ENCODE measurements around the gene HIF3A.
A peak's percentile ranks its signal among the peaks of the same experiment; 100 is the strongest.
"Not testable (repeated sequence)": the region's sequence is repeated elsewhere in the genome, so short reads cannot be mapped to it uniquely, and the experiment has no call there.

Gene HIF3A

DNA sequence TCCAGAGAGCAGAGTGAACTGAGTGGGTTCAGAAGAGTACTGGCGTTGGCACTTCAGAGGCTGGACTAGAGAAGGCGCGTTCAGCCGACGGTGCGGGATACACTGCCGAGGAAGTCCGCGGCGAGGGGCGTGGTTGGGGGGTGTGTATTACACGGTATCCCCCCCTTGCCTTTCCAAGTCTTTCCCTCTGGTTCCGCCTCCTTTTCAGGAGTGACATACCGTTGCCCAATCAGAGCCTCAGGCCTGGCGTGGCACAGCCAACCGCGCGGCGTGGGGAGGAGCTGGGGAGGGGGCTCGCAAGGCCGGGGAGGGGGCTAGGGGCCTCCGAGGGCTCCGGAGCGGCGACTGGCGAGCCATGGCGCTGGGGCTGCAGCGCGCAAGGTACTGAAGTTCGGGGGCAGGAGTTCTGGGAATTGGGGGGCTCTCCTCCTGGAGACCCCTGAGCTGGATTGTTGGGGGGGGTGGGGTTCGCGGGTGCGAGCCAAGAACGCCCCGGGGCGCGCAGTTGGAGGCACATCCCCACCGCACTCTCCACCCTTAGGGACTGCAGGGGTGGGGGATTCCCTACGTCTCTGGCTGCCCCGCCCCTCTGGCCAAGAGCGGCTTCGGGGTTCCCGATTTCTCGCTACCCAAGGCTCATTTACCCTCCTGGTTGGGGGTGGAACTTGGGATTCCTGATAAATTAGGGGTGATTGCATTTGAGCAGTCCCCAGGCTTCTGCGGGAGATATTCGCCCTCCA, at the start of gene HIF3A:
Gene HIF3A (plus strand): TSS at position 321 of the 740 bp plus-strand sequence. CDS start 35 bp downstream, at position 356.
- Histone ChIP-seq H3K4me3 (ENCODE audit: low read depth in 1 of 2, low read length in 2 of 2) (peak within 1 kb of the TSS; percentile 61 to 74), H3K36me3 (ENCODE audit: control insufficient read depth in 1 of 2, insufficient read depth in 2 of 2, low read length in 2 of 2) (no peaks in the 10 kb centered on the region), H3K9me3 (ENCODE audit: control insufficient read depth in 1 of 2, low read length in 2 of 2) (no peaks in the 10 kb centered on the region), H3K27ac (ENCODE audit: low read length) (peak within 1 kb of the TSS; percentile 8), H3K4me1 (ENCODE audit: control insufficient read depth in 1 of 2, insufficient read depth in 2 of 2, low read length in 2 of 2) (peaks cover 9 to 38% of the 10 kb centered on the region in 2 donors), H3K27me3 (ENCODE audit: low read depth, low read length) (no peaks in the 10 kb centered on the region)

DNA sequence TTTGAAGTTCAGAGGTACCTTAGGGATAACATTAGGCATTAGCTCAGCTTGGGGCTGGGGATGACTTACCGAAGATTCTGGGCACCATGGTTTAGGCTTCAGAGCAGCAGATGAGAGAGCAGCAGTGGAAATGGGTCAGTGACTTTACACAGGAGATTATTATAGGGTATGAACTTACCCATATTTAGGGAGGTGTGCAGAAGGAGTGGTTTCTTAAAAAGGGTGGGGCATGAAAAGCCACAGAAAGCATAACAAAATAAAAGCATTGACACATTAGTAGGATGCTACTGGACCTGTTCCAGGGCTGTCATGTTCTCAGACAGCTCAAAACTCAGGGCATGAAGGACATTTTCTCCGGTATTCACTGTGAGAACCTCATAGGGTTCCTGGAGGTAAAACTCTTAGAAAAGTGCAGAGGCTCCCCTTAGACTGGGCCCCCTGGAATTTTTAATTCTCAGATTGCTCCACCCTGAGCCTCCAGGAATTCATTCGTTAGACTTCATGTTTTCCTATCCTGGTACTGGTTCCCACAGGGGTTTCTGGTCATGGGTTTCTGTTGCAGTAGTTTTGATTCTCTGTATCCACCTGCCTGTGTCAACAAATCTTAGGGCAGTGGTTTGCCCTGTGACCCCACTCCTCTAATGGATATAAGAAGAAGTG, 46.6 kb upstream of the HIF3A start:
- no peak overlapping the region for H3K27ac ChIP-seq (ENCODE audit: low read length)
- no peaks in the 10 kb centered on the region for H3K27me3 ChIP-seq (ENCODE audit: low read depth, low read length)
- no peaks in the 10 kb centered on the region for H3K9me3 ChIP-seq (ENCODE audit: control insufficient read depth in 1 of 2, low read length in 2 of 2)
- H3K36me3 ChIP-seq (ENCODE audit: control insufficient read depth in 1 of 2, insufficient read depth in 2 of 2, low read length in 2 of 2): no peaks in the 10 kb centered on the region
- no peaks in the 10 kb centered on the region for H3K4me1 ChIP-seq (ENCODE audit: control insufficient read depth in 1 of 2, insufficient read depth in 2 of 2, low read length in 2 of 2)
- H3K4me3 ChIP-seq (ENCODE audit: low read depth in 1 of 2, low read length in 2 of 2): no peak overlapping the region

DNA sequence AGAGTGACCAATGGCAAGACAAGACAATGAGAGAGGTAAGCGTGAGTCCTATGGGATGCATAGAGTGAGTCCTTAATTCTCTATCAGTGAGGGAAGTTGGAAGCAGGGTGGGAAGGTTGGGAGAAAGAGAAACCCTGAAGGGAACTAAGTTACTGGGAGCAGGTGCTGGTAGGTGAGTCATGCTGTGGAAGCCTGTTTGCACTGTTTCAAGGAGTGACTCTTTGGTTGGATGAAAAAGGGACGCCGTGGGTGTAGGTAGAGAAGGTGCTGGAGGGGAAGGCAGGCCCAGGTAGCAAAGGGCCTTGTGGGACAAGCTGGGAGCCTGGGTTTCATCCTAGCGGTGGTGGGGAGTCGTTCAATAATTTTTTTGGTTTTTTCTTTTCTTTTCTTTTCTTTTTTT, 45.4 kb upstream of the HIF3A start:
- no peak overlapping the region for H3K4me3 ChIP-seq (ENCODE audit: low read depth in 1 of 2, low read length in 2 of 2)
- no peaks in the 10 kb centered on the region for H3K4me1 ChIP-seq (ENCODE audit: control insufficient read depth in 1 of 2, insufficient read depth in 2 of 2, low read length in 2 of 2)
- H3K9me3 ChIP-seq (ENCODE audit: control insufficient read depth in 1 of 2, low read length in 2 of 2): no peaks in the 10 kb centered on the region
- no peak overlapping the region for H3K27ac ChIP-seq (ENCODE audit: low read length)
- no peaks in the 10 kb centered on the region for H3K27me3 ChIP-seq (ENCODE audit: low read depth, low read length)
- no peaks in the 10 kb centered on the region for H3K36me3 ChIP-seq (ENCODE audit: control insufficient read depth in 1 of 2, insufficient read depth in 2 of 2, low read length in 2 of 2)

DNA sequence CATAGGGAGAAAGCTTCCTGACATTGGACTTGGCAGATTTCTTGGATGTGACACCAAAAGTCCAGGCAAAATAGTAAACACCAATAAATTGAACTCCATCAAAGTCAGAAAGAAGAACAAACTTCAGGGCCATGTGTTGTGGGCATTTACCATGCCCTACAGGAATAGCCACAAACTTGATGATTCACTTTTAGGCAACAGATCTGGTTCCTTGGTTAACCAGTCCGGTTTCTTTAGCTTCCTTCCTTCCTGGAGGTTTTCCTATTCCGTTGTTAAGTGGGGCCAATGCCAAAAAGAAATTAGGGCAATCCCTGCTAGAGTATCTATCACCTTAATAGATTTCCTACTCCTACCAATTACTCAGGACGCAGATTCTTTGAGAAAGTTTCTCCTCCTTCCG, 42.1 kb upstream of the HIF3A start:
- Histone ChIP-seq H3K27ac (ENCODE audit: low read length) (no peak overlapping the region), H3K4me3 (ENCODE audit: low read depth in 1 of 2, low read length in 2 of 2) (no peak overlapping the region), H3K36me3 (ENCODE audit: control insufficient read depth in 1 of 2, insufficient read depth in 2 of 2, low read length in 2 of 2) (no peaks in the 10 kb centered on the region), H3K4me1 (ENCODE audit: control insufficient read depth in 1 of 2, insufficient read depth in 2 of 2, low read length in 2 of 2) (no peaks in the 10 kb centered on the region), H3K9me3 (ENCODE audit: control insufficient read depth in 1 of 2, low read length in 2 of 2) (no peaks in the 10 kb centered on the region), H3K27me3 (ENCODE audit: low read depth, low read length) (peaks cover 4% of the 10 kb centered on the region)

DNA sequence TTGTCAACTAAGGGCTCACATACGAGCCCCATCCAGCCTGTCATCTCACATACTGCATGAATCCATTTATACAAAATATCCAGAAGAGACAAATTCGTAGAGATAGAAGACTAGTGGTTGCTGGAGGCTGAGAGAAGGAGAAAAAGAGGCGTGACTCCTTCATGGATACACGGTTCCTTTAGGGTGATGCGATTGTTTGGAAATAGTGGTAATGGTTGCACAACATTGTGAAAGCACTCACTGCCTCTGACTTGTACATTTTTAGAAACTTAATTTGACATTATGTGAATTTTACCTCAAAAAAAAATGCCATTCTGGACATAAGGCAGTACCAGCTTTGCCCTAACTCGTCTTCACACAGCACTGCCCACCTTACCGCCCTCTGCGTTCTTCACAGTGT, 40.0 kb upstream of the HIF3A start:
- Histone ChIP-seq H3K27ac (ENCODE audit: low read length) (no peak overlapping the region), H3K4me3 (ENCODE audit: low read depth in 1 of 2, low read length in 2 of 2) (no peak overlapping the region), H3K4me1 (ENCODE audit: control insufficient read depth in 1 of 2, insufficient read depth in 2 of 2, low read length in 2 of 2) (no peaks in the 10 kb centered on the region), H3K36me3 (ENCODE audit: control insufficient read depth in 1 of 2, insufficient read depth in 2 of 2, low read length in 2 of 2) (no peaks in the 10 kb centered on the region), H3K9me3 (ENCODE audit: control insufficient read depth in 1 of 2, low read length in 2 of 2) (no peaks in the 10 kb centered on the region), H3K27me3 (ENCODE audit: low read depth, low read length) (peaks cover 4% of the 10 kb centered on the region)

DNA sequence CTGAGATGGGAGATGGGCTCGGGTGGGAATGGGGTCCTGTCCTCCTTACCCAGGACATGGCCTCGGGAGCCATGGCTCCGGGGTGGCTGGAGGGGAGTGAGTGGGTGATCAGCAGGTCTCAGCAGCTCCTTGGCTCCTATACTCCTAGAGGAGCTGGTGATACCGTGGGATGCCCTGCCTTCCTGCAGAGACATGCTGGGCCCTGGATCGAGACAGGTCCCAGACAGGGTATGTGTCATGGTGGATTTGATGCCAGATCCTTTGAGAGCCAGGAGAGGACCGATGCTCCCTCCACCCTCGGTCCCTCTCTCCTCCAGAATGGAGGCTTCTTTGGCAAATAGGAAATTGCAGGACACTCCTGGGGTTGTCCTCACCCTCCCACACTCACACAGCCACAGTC, 35.3 kb upstream of the HIF3A start:
- not testable (repeated sequence) for H3K9me3 ChIP-seq (ENCODE audit: control insufficient read depth in 1 of 2, low read length in 2 of 2); H3K4me3 ChIP-seq (ENCODE audit: low read depth in 1 of 2, low read length in 2 of 2); H3K27me3 ChIP-seq (ENCODE audit: low read depth, low read length); H3K27ac ChIP-seq (ENCODE audit: low read length); H3K4me1 ChIP-seq (ENCODE audit: control insufficient read depth in 1 of 2, insufficient read depth in 2 of 2, low read length in 2 of 2); H3K36me3 ChIP-seq (ENCODE audit: control insufficient read depth in 1 of 2, insufficient read depth in 2 of 2, low read length in 2 of 2)

DNA sequence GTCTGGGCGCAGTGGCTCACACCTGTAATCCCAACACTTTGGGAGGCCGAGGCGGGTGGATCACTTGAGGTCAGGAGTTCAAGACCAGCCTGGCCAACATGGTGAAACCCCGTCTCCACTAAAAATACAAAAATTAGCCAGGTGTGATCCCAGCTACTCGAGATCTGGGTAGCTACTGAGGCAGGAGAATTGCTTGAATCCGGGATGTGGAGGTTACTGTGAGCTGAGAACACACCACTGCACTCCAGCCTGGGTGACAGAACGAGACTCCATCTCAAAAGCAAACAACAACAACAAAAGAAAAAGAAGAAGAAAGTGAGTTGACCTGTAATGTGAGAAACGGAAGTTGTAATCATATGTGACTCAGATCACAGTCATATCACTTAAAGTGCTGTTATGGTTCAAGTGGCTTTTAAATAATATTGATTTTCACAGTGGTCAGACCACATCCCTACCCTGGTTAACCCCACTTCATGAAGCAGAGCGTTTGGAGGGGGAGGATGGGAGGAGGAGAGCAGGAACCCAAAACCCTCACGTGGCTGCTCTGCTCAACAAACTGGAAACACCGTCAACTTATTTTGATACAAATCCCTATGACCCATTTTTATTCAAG, 34.1 kb upstream of the HIF3A start:
- H3K36me3 ChIP-seq (ENCODE audit: control insufficient read depth in 1 of 2, insufficient read depth in 2 of 2, low read length in 2 of 2); H3K27ac ChIP-seq (ENCODE audit: low read length); H3K4me1 ChIP-seq (ENCODE audit: control insufficient read depth in 1 of 2, insufficient read depth in 2 of 2, low read length in 2 of 2); H3K4me3 ChIP-seq (ENCODE audit: low read depth in 1 of 2, low read length in 2 of 2); H3K9me3 ChIP-seq (ENCODE audit: control insufficient read depth in 1 of 2, low read length in 2 of 2); H3K27me3 ChIP-seq (ENCODE audit: low read depth, low read length): not testable (repeated sequence)

DNA sequence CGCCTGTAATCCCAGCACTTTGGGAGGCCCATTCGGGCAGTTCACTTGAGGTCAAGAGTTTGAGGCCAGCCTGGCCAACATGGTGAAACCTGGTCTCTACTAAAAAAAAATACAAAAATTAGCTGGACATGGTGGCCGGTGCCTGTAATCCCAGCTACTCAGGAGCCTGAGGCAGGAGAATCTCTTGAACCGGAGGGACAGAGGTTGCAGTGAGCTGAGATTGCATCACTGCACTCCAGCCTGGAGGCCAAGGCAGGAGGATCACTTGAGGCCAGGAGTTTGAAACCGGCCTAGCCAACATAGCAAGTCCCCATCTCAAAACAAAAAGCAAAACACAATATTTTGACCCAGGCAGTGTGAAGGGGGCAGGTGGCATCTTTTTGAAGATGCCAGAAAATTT, 32.0 kb upstream of the HIF3A start:
- H3K27me3 ChIP-seq (ENCODE audit: low read depth, low read length); H3K4me1 ChIP-seq (ENCODE audit: control insufficient read depth in 1 of 2, insufficient read depth in 2 of 2, low read length in 2 of 2); H3K36me3 ChIP-seq (ENCODE audit: control insufficient read depth in 1 of 2, insufficient read depth in 2 of 2, low read length in 2 of 2); H3K4me3 ChIP-seq (ENCODE audit: low read depth in 1 of 2, low read length in 2 of 2); H3K9me3 ChIP-seq (ENCODE audit: control insufficient read depth in 1 of 2, low read length in 2 of 2); H3K27ac ChIP-seq (ENCODE audit: low read length): not testable (repeated sequence)

DNA sequence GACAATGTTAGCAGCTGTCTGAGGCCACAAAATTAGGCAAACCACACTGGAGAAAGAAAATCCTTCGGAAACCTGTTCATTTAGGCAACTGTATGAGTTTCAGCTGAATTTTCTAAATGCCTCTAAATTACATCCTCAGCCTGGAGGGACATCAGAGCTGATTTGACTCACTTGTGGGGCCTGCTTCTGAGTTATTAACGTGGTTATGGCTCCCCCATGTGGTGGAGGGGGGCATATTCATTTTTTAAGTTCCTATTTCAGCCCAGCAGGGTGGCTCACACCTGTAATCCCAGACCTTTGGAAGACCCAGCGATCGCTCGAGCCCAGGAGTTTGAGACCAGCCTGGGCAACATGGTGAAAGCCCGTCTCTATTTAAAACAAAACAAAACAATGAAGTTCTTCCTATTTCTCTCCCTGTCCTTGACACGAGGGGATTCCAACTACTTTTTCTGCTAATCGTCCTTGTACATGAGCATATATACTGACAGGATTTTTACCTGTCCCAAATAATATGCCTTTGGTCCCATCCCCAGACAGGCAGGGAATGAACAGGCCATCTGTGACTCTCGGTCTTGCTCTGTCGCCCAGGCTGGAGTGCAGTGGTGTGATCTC, 31.5 kb upstream of the HIF3A start:
- Histone ChIP-seq H3K27ac (ENCODE audit: low read length) (no peak overlapping the region), H3K4me3 (ENCODE audit: low read depth in 1 of 2, low read length in 2 of 2) (no peak overlapping the region), H3K9me3 (ENCODE audit: control insufficient read depth in 1 of 2, low read length in 2 of 2) (no peaks in the 10 kb centered on the region), H3K4me1 (ENCODE audit: control insufficient read depth in 1 of 2, insufficient read depth in 2 of 2, low read length in 2 of 2) (no peaks in the 10 kb centered on the region), H3K36me3 (ENCODE audit: control insufficient read depth in 1 of 2, insufficient read depth in 2 of 2, low read length in 2 of 2) (no peaks in the 10 kb centered on the region), H3K27me3 (ENCODE audit: low read depth, low read length) (peaks cover 2% of the 10 kb centered on the region)

DNA sequence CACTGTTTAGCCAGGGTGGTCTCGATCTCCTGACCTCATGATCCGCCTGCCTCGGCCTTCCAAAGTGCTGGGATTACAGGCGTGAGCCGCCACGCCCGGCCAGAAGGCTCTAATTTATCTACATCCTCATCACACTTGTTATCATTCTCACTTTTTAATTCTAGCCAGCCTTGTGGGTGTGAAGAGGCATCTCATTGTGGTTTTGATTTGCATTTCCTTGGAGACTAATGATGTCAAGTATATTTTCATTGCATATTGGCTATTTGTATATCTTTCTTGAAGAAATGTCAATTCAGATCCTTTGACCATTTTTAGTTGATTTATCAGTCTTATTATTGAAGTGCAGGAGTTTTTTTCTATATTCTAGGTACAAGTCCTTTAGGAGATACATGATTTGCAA, 27.7 kb upstream of the HIF3A start:
- Histone ChIP-seq H3K4me1 (ENCODE audit: control insufficient read depth in 1 of 2, insufficient read depth in 2 of 2, low read length in 2 of 2) (no peaks in the 10 kb centered on the region), H3K27ac (ENCODE audit: low read length) (no peak overlapping the region), H3K9me3 (ENCODE audit: control insufficient read depth in 1 of 2, low read length in 2 of 2) (no peaks in the 10 kb centered on the region), H3K27me3 (ENCODE audit: low read depth, low read length) (peaks cover 7% of the 10 kb centered on the region), H3K4me3 (ENCODE audit: low read depth in 1 of 2, low read length in 2 of 2) (no peak overlapping the region), H3K36me3 (ENCODE audit: control insufficient read depth in 1 of 2, insufficient read depth in 2 of 2, low read length in 2 of 2) (no peaks in the 10 kb centered on the region)

DNA sequence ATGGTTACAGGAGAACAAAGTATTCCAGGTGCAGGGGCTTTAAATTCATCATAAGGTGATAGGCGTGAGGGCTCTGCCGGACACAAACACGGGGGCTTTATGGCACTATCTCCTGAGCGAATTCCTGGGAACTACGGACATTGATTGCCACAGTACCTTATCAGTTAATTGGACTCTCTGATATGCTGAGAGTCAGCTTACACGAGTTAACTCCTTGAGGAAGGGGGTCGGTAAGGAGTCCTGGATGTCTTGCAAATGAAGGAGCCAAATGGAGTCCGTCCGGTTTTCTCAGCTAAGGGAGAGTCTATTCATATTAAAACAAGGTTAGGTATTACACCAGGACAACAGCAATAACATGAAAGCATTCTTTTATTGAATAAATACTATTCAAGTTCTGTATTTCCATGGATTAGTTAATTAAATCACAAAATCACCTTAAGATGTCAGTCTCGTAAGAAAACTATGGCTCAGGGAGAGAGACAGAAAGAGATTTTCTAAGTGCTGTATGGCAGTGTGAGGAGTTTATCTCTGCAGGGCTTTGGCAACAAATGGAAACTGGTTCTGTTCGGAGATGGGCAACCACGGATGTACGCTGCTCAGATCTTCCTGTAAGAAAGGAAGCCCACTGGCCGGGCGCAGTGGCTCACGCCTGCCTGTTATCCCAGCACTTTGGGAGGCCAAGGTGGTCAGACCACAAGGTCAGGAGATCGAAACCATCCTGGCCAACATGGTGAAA, 26.2 kb upstream of the HIF3A start:
- H3K36me3 ChIP-seq (ENCODE audit: control insufficient read depth in 1 of 2, insufficient read depth in 2 of 2, low read length in 2 of 2): no peaks in the 10 kb centered on the region
- no peaks in the 10 kb centered on the region for H3K4me1 ChIP-seq (ENCODE audit: control insufficient read depth in 1 of 2, insufficient read depth in 2 of 2, low read length in 2 of 2)
- no peak overlapping the region for H3K4me3 ChIP-seq (ENCODE audit: low read depth in 1 of 2, low read length in 2 of 2)
- H3K9me3 ChIP-seq (ENCODE audit: control insufficient read depth in 1 of 2, low read length in 2 of 2): no peaks in the 10 kb centered on the region
- H3K27ac ChIP-seq (ENCODE audit: low read length): no peak overlapping the region
- peaks cover 7% of the 10 kb centered on the region for H3K27me3 ChIP-seq (ENCODE audit: low read depth, low read length)
